ENCODE measurements around the gene PHF12. TPM values are rescaled to one million over a fixed set of nuclear protein-coding genes. Genes with fewer than 3 reads are reported as not detected.

The PHF12 gene
- total RNA-seq, 2 experiments from 2014 or later = 45.7 to 52.6 TPM

DNA sequence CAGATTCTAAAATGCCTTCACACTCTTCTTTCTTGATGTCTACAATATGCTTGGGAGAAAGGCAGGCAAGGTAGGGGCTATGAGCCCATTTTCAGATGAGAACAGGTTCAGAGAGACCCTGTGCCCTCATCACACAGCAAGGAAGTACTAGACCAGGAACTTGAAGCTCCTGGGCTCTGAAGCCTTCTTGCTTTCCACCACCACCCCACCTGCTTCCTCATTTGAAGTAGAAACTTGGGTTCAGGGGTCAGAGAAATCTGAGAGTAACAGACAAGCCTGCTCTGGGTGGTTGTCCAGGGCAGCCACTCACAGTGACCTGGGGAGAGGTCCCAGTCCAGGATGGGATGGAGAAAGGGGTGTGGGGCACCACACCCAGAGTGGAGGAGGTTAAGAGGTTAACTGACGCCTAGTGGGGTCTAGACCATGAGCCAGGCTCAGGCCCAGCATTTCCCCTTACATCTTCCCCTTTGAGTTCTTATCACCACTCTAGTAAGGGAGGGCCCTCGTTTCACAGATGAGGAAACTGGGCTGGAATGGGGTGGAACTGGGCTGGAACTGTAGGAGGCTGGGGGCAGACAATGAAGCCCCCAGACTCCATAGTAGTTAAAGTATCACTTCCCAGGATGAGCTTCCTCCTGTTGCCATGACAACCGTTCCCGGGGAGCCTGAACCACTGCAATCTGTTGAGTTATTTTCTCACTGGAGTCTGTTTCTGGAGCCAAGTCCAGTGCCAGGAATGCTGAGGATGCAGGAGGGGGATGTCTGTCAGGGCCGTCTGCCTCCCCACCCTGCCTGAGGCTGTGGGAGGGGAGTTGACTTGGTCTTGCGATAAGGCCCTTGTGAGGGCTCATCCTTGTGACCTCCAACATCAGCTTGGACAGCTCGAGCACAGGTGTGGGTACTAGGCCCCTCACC lies 16.2 kb upstream of the PHF12 start:
- no peaks in the 10 kb centered on the region for H3K36me3 Mint-ChIP-seq (ENCODE audit: low read depth)
- ATAC-seq (no peak), DNase-seq (no peak)
- no peak overlapping the region for H3K27ac Mint-ChIP-seq
- peaks cover 11% of the 10 kb centered on the region for H3K27me3 Mint-ChIP-seq
- intact Hi-C loops (cut with micrococcal nuclease) = no loop called here
- TF ChIP-seq, protein P1, sequence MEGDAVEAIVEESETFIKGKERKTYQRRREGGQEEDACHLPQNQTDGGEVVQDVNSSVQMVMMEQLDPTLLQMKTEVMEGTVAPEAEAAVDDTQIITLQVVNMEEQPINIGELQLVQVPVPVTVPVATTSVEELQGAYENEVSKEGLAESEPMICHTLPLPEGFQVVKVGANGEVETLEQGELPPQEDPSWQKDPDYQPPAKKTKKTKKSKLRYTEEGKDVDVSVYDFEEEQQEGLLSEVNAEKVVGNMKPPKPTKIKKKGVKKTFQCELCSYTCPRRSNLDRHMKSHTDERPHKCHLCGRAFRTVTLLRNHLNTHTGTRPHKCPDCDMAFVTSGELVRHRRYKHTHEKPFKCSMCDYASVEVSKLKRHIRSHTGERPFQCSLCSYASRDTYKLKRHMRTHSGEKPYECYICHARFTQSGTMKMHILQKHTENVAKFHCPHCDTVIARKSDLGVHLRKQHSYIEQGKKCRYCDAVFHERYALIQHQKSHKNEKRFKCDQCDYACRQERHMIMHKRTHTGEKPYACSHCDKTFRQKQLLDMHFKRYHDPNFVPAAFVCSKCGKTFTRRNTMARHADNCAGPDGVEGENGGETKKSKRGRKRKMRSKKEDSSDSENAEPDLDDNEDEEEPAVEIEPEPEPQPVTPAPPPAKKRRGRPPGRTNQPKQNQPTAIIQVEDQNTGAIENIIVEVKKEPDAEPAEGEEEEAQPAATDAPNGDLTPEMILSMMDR (IDR thresholded peaks at IDR 0.05) = no peak
- H3K4me3 Mint-ChIP-seq = no peak overlapping the region
- POLR2A ChIA-PET = interaction anchor here (0.9 to 1.4 kb wide), 3 partner anchors 14 to 70 kb away, joined by 3 to 5 read pairs (median 3); no protein-coding TSS in a partner anchor
- no peaks in the 10 kb centered on the region for H3K9me3 Mint-ChIP-seq
- H3K4me1 Mint-ChIP-seq (ENCODE audit: low read depth) = no peaks in the 10 kb centered on the region
- CTCF ChIA-PET = interaction anchor here (1.5 to 3.8 kb wide), 2 partner anchors 144 to 149 kb away, joined by 5 to 31 read pairs; no protein-coding TSS in a partner anchor

DNA sequence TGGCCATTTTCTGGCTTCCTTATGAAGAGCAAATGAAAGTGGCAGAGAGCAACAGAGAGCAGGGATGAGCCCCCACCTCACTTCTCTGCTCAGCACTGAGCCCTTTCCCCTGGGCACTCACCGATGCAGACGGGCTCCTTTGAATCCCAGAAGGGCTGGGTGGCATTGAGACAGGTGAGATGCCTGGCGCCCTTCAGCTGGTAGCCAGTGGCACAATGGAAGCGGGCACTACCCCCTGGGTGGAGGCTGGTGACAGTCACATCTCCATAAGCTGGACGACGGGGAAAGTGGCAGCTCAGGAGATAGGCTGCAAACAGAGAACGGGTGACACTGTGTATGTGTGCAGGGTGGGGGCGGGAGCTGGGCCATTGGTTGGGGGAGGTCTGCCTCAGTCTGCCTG lies 12.5 kb upstream of the PHF12 start:
- intact Hi-C loops (cut with micrococcal nuclease) = loop anchor here (2.0 kb wide), 1 partner anchor 149 kb away; no protein-coding TSS in a partner anchor
- TF ChIP-seq, protein P1 (IDR thresholded peaks at IDR 0.05) = no peak
- ChIA-PET CTCF (interaction anchor here (1.0 to 9.0 kb wide), 15 partner anchors 10 to 185 kb away, joined by 3 to 353 read pairs (median 5); partner anchors contain the start of gene PHF12), POLR2A (interaction anchor here (0.7 to 1.6 kb wide), 3 partner anchors 9 to 152 kb away, joined by 3 to 5 read pairs (median 3); no protein-coding TSS in a partner anchor)
- no peak overlapping the region for H3K4me3 Mint-ChIP-seq
- no peaks in the 10 kb centered on the region for H3K36me3 Mint-ChIP-seq (ENCODE audit: low read depth)
- ATAC-seq (no peak), DNase-seq (no peak)
- no peak overlapping the region for H3K27ac Mint-ChIP-seq
- H3K9me3 Mint-ChIP-seq = no peaks in the 10 kb centered on the region
- no peaks in the 10 kb centered on the region for H3K4me1 Mint-ChIP-seq (ENCODE audit: low read depth)
- H3K27me3 Mint-ChIP-seq = peaks cover 11% of the 10 kb centered on the region

DNA sequence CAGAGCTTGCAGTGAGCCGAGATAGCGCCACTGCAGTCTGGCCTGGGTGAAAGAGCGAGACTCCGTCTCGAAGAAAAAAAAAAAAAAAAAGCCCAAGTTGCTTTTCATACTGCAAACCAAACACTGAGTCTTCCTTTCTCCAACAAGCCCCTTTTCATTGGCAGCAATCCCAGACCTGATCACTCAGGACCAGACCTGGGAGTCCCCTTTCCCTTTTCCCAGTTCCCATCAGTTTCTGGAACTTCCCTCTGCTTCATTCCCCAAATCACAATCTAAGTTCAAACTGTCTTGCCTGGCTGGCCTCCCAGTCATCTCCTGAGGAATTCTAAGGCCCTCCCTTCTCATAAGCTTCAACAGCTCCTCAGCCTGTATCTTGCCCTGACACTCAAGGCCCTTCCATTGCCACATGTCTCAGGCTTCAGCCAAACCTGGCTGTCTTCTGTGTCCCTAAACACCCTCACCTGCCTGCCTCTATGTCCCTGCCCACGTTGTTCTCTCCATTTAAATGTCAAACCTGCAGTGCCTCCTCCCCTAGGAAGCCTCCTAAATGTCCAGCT lies 11.8 kb upstream of the PHF12 start:
- H3K4me3 Mint-ChIP-seq = no peak overlapping the region
- no peak for DNase-seq
- intact Hi-C loops (cut with micrococcal nuclease) = no loop called here
- no peaks in the 10 kb centered on the region for H3K9me3 Mint-ChIP-seq
- TF ChIP-seq, protein P1 (IDR thresholded peaks at IDR 0.05) = no peak
- ATAC-seq = no peak
- H3K36me3 Mint-ChIP-seq (ENCODE audit: low read depth) = no peaks in the 10 kb centered on the region
- no peaks in the 10 kb centered on the region for H3K4me1 Mint-ChIP-seq (ENCODE audit: low read depth)
- ChIA-PET CTCF (interaction anchor here (1.1 to 9.0 kb wide), 5 partner anchors 9 to 162 kb away, joined by 4 to 353 read pairs (median 22); partner anchors contain the start of gene PHF12), POLR2A (interaction anchor here (0.7 to 1.6 kb wide), 2 partner anchors 8 to 9 kb away, joined by 3 to 5 read pairs; no protein-coding TSS in a partner anchor)
- peaks cover 11% of the 10 kb centered on the region for H3K27me3 Mint-ChIP-seq
- H3K27ac Mint-ChIP-seq = no peak overlapping the region

DNA sequence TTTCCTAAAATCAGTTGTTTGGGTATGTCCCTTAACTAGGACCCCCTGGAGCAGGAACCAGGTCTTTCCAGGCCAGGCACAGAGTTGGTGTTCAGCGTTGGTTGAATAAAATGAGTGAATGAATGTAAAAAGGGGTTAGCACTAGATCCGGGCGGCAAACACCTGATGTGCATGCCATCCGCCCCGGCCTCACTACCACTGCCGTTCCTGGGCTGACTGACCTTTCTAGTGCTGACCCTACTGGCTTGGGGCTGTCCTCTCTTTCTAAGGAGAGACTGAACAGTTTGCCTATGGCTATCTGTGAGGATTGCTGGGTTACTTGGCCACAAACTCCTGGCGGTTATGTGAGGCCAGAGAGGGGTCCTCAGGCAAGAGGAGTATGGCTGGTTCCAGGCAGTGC lies 10.1 kb upstream of the PHF12 start:
- no peak for DNase-seq
- H3K36me3 Mint-ChIP-seq (ENCODE audit: low read depth) = no peaks in the 10 kb centered on the region

More for the DNA sequence above, 10.1 kb upstream of the PHF12 start:
- no peak overlapping the region for H3K27ac Mint-ChIP-seq
- TF ChIP-seq, protein P1 (IDR thresholded peaks at IDR 0.05) = no peak
- POLR2A ChIA-PET = no interaction called here
- H3K9me3 Mint-ChIP-seq = no peaks in the 10 kb centered on the region
- H3K4me1 Mint-ChIP-seq (ENCODE audit: low read depth) = no peaks in the 10 kb centered on the region
- intact Hi-C loops (cut with micrococcal nuclease) = no loop called here
- CTCF ChIA-PET = interaction anchor here (2.0 to 9.0 kb wide), 2 partner anchors 8 to 154 kb away, joined by 18 to 353 read pairs; no protein-coding TSS in a partner anchor
- no peak for ATAC-seq
- no peak overlapping the region for H3K4me3 Mint-ChIP-seq
- peaks cover 11% of the 10 kb centered on the region for H3K27me3 Mint-ChIP-seq
